CD4-positive, alpha-beta T cell (primary cell): ENCODE data around the gene IFI27L2. TPM values are rescaled to one million over a fixed set of nuclear protein-coding genes. Genes with fewer than 3 reads are reported as not detected.

ENCODE experiments used
- ATAC-seq: fragments of 200-7000 bp; cut with Tn5 transposase; one replicate; pipeline ENCODE4 v1.10.0; 2022; ENCODE audit warnings: mild to moderate bottlenecking; ENCODE audit not compliant: poor library complexity
- CTCF ChIA-PET: fragments of 350-600 bp; sonication (Branson Sonifier 250); formaldehyde crosslinking; loops from one replicate; lab custom pipeline; 2021; ENCODE audit warnings: antibody characterized with exemption, inconsistent platforms; lab: Charles Lee
- POLR2A ChIA-PET: fragments of 350-600 bp; sonication (Branson Sonifier 250); formaldehyde crosslinking; loops from one replicate; lab custom pipeline; 2021; ENCODE audit warnings: antibody characterized with exemption, inconsistent platforms; lab: Charles Lee
- DNase-seq, 14 experiments: peaks; one replicate each; pipeline ENCODE4 v3.0.0-alpha.2; 2013 to 2020; ENCODE audit warnings: mixed read lengths in 2 of 14
- H3K27ac ChIP-seq, 2 donors: one replicate each; pipeline versions ENCODE4 v1.5.1 to v1.7.0; 2013; ENCODE audit warnings: low read length in 2 of 2, low read depth in 1 of 2, mild to moderate bottlenecking in 1 of 2
- H3K27me3 ChIP-seq, 2 experiments: 1 replicate in 1 of 2; 2 replicates in 1 of 2; pipeline versions ENCODE4 v1.6.1 to v1.7.0; 2013; ENCODE audit warnings: low read length in 2 of 2, control low read depth in 1 of 2, mild to moderate bottlenecking in 1 of 2, moderate library complexity in 1 of 2; ENCODE audit not compliant: insufficient read depth in 2 of 2, control insufficient read depth in 1 of 2
- H3K36me3 ChIP-seq: one replicate; pipeline ENCODE4 v1.6.1; 2013; ENCODE audit warnings: low read length, control low read depth; ENCODE audit not compliant: insufficient read depth
- H3K4me1 ChIP-seq: one replicate; pipeline ENCODE4 v1.6.1; 2013; ENCODE audit warnings: low read length, control low read depth; ENCODE audit not compliant: insufficient read depth
- H3K4me3 ChIP-seq: one replicate; pipeline ENCODE4 v1.5.1; 2013; ENCODE audit warnings: mild to moderate bottlenecking, low read length, moderate library complexity
- H3K9me3 ChIP-seq, 2 experiments: 1 replicate in 1 of 2; 2 replicates in 1 of 2; pipeline versions ENCODE4 v1.6.1 to v1.7.0; 2013; ENCODE audit warnings: low read length in 2 of 2, mild to moderate bottlenecking in 2 of 2, control low read depth in 1 of 2, moderate library complexity in 1 of 2; ENCODE audit not compliant: control insufficient read depth in 1 of 2, insufficient read depth in 1 of 2
- H3K27ac Mint-ChIP-seq: one replicate; pipeline ENCODE4 v1.8.0; 2020; ENCODE audit warnings: mixed read lengths
- H3K27me3 Mint-ChIP-seq: one replicate; pipeline ENCODE4 v1.8.0; 2021; ENCODE audit warnings: mixed read lengths
- H3K36me3 Mint-ChIP-seq: one replicate; pipeline ENCODE4 v1.8.0; 2021; ENCODE audit warnings: low read depth, mixed read lengths
- H3K4me1 Mint-ChIP-seq: one replicate; pipeline ENCODE4 v1.8.0; 2021; ENCODE audit warnings: low read depth, mixed read lengths
- H3K4me3 Mint-ChIP-seq: one replicate; pipeline ENCODE4 v1.8.0; 2020; ENCODE audit warnings: mild to moderate bottlenecking, mixed read lengths
- H3K9me3 Mint-ChIP-seq: one replicate; pipeline ENCODE4 v1.8.0; 2020; ENCODE audit warnings: mixed read lengths
- CTCF ChIP-seq: fragments of 200-600 bp; IDR thresholded peaks from one replicate; pipeline ENCODE4 v1.8.0; 2022; ENCODE audit warnings: antibody characterized with exemption, mild to moderate bottlenecking
- intact Hi-C, 2 experiments: fragments of 100-400 bp; cut with DNase I in 1 of 2; cut with micrococcal nuclease in 1 of 2; formaldehyde crosslinking; loops; one replicate each; pipeline versions ENCODE4 v1.15.1 to v1.9.0; 2023 to 2025; cut with DNase I, micrococcal nuclease
- total RNA-seq, 174 experiments: library from RNA in 2 of 174; stranded (reverse) in 2 of 174; gene quantifications; one replicate each; pipeline ENCODE4 v1.2.3 and lab custom pipeline; 2021 to 2026

IFI27L2 gene
- total RNA-seq, 2 experiments from 2014 or later: 21.5 to 22.2 TPM

GRCh38 chr14:94175747-94176146 lies 46.3 kb upstream of the IFI27L2 start:
- Mint-ChIP-seq H3K4me1 (peaks cover 35% of the 10 kb centered on the region), H3K27ac (peak overlapping the region; percentile 11), H3K36me3 (no peaks in the 10 kb centered on the region), H3K4me3 (peak overlapping the region; percentile 88), H3K27me3 (peaks cover 12% of the 10 kb centered on the region), H3K9me3 (no peaks in the 10 kb centered on the region)
- Histone ChIP-seq H3K27ac (no peak overlapping the region), H3K9me3 (no peaks in the 10 kb centered on the region), H3K4me3 (peak overlapping the region; percentile 42), H3K27me3 (peaks cover 4 to 7% of the 10 kb centered on the region in 2 experiments), H3K36me3 (no peaks in the 10 kb centered on the region), H3K4me1 (peaks cover 25% of the 10 kb centered on the region)
- DNase-seq (no peak), ATAC-seq (no peak)
- intact Hi-C loops: loop anchor here in 1 of 2 experiments (5.0 to 10.0 kb wide), 3 partner anchors 843 to 1061 kb away; partner anchors contain the start of genes BTBD7, DICER1 and ITPK1
- no peak for TF ChIP-seq CTCF
- CTCF ChIA-PET: interaction anchor here (1.0 to 1.4 kb wide), 3 partner anchors 39 to 139 kb away, joined by 3 to 5 read pairs (median 3); no protein-coding TSS in a partner anchor
- POLR2A ChIA-PET: interaction anchor here (0.6 to 3.7 kb wide), 7 partner anchors 13 to 176 kb away, joined by 3 to 27 read pairs (median 6); partner anchors contain the start of genes DDX24, IFI27L1 and OTUB2

- Histone ChIP-seq H3K4me1 (peaks cover 23% of the 10 kb centered on the region), H3K9me3 (no peaks in the 10 kb centered on the region), H3K36me3 (no peaks in the 10 kb centered on the region), H3K4me3 (peak overlapping the region; percentile 42), H3K27me3 (peaks cover 4 to 7% of the 10 kb centered on the region in 2 experiments), H3K27ac (no peak overlapping the region)
- no peak for ATAC-seq
- intact Hi-C loops: loop anchor here in 1 of 2 experiments (5.0 to 10.0 kb wide), 3 partner anchors 843 to 1060 kb away; partner anchors contain the start of genes BTBD7, DICER1 and ITPK1
- H3K36me3 Mint-ChIP-seq: no peaks in the 10 kb centered on the region
- peaks cover 12% of the 10 kb centered on the region for H3K27me3 Mint-ChIP-seq
- POLR2A ChIA-PET: interaction anchor here (0.6 to 3.7 kb wide), 10 partner anchors 13 to 236 kb away, joined by 3 to 27 read pairs (median 6); partner anchors contain the start of genes DDX24, IFI27L1, IFI27L2 and OTUB2
- H3K4me1 Mint-ChIP-seq: peaks cover 30% of the 10 kb centered on the region
- peak overlapping the region; percentile 88 for H3K4me3 Mint-ChIP-seq
- peak in 4 of 14 experiments; percentile 13 to 40 (median 30) for DNase-seq
- CTCF ChIA-PET: interaction anchor here (1.3 to 1.4 kb wide), 2 partner anchors 38 to 139 kb away, joined by 3 read pairs; no protein-coding TSS in a partner anchor
- TF ChIP-seq CTCF: no peak
- H3K27ac Mint-ChIP-seq: peak overlapping the region; percentile 11
- no peaks in the 10 kb centered on the region for H3K9me3 Mint-ChIP-seq
Measured at GRCh38 chr14:94175011-94175745, 45.8 kb upstream of the IFI27L2 start.

GRCh38 chr14:94174604-94175010 lies 45.2 kb upstream of the IFI27L2 start:
- CTCF ChIA-PET: interaction anchor here (1.3 to 1.4 kb wide), 2 partner anchors 38 to 138 kb away, joined by 3 read pairs; no protein-coding TSS in a partner anchor
- peaks cover 23% of the 10 kb centered on the region for H3K4me1 ChIP-seq
- Mint-ChIP-seq H3K27ac (no peak overlapping the region), H3K9me3 (no peaks in the 10 kb centered on the region), H3K27me3 (peaks cover 12% of the 10 kb centered on the region), H3K4me3 (peak overlapping the region; percentile 59), H3K36me3 (no peaks in the 10 kb centered on the region), H3K4me1 (peaks cover 30% of the 10 kb centered on the region)
- H3K9me3 ChIP-seq: no peaks in the 10 kb centered on the region
- intact Hi-C loops: loop anchor here in 1 of 2 experiments (5.0 to 10.0 kb wide), 4 partner anchors 217 to 1060 kb away; partner anchors contain the start of genes BTBD7, DICER1 and ITPK1
- POLR2A ChIA-PET: interaction anchor here (0.8 to 3.7 kb wide), 9 partner anchors 12 to 235 kb away, joined by 3 to 27 read pairs (median 9); partner anchors contain the start of genes DDX24, IFI27L1, IFI27L2 and OTUB2
- peaks cover 4 to 7% of the 10 kb centered on the region in 2 experiments for H3K27me3 ChIP-seq
- H3K4me3 ChIP-seq: peak overlapping the region; percentile 42
- DNase-seq: no peak
- H3K36me3 ChIP-seq: no peaks in the 10 kb centered on the region
- no peak for TF ChIP-seq CTCF
- ATAC-seq: no peak
- H3K27ac ChIP-seq: no peak overlapping the region
